ENCODE measurements around the gene SLC25A22.

The SLC25A22 gene

DNA sequence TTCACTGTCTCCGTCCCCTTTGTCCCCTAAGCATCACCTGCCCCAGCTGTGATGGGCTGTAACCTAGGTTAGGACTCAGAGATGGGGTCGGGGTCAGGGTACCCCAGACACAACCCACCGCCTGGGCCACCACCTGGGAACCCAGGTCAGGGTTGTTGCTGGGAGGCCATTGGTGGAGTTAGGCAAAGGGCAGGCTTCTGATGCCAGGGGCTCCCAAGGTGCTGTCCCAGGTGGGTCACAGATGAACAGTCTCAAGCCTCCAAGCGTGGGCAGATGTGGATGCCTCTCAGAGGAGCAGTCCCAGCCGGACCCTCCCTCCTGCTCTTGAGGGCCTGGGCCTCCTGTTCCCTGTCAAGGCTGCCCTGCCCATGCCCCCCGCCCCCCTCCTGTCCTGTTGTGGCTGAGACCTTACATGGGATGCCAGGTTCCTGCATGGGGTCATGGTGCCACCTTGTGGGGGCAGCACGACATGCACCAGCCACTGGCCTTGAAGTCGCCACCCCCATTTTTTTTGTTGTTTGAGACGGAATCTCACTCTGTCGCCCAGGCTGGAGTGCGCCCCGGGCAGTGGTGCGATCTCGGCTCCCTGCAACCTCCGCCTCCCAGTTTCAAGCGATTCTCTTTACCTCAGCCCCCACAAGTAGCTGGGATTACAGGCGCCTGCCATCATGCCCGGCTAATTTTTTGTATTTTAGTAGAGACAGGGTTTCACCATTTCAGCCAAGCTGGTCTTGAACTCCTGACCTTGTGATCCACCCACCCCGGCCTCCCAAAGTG is 32.9 kb downstream of the SLC25A22 start:
- no peak for TF ChIP-seq TAF1 (IDR thresholded peaks at IDR 0.05; ENCODE audit: borderline replicate concordance, insufficient read depth, low read length)
- TF ChIP-seq, protein P1, sequence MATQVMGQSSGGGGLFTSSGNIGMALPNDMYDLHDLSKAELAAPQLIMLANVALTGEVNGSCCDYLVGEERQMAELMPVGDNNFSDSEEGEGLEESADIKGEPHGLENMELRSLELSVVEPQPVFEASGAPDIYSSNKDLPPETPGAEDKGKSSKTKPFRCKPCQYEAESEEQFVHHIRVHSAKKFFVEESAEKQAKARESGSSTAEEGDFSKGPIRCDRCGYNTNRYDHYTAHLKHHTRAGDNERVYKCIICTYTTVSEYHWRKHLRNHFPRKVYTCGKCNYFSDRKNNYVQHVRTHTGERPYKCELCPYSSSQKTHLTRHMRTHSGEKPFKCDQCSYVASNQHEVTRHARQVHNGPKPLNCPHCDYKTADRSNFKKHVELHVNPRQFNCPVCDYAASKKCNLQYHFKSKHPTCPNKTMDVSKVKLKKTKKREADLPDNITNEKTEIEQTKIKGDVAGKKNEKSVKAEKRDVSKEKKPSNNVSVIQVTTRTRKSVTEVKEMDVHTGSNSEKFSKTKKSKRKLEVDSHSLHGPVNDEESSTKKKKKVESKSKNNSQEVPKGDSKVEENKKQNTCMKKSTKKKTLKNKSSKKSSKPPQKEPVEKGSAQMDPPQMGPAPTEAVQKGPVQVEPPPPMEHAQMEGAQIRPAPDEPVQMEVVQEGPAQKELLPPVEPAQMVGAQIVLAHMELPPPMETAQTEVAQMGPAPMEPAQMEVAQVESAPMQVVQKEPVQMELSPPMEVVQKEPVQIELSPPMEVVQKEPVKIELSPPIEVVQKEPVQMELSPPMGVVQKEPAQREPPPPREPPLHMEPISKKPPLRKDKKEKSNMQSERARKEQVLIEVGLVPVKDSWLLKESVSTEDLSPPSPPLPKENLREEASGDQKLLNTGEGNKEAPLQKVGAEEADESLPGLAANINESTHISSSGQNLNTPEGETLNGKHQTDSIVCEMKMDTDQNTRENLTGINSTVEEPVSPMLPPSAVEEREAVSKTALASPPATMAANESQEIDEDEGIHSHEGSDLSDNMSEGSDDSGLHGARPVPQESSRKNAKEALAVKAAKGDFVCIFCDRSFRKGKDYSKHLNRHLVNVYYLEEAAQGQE (IDR thresholded peaks at IDR 0.05; ENCODE audit: insufficient read depth in 1 of 2, low read depth in 2 of 2, low read length in 2 of 2): no peak
- peak; percentile 81 for TF ChIP-seq POLR2AphosphoS5 (IDR thresholded peaks at IDR 0.05; ENCODE audit: low read depth, low read length)
- TF ChIP-seq SIN3A (IDR thresholded peaks at IDR 0.05; ENCODE audit: borderline replicate concordance, insufficient read depth, low read length): no peak
- TF ChIP-seq FOXP2 (optimal IDR thresholded peaks at IDR 0.05; ENCODE audit: borderline replicate concordance, extremely low read depth, extremely low read length, insufficient read depth): no peak

DNA sequence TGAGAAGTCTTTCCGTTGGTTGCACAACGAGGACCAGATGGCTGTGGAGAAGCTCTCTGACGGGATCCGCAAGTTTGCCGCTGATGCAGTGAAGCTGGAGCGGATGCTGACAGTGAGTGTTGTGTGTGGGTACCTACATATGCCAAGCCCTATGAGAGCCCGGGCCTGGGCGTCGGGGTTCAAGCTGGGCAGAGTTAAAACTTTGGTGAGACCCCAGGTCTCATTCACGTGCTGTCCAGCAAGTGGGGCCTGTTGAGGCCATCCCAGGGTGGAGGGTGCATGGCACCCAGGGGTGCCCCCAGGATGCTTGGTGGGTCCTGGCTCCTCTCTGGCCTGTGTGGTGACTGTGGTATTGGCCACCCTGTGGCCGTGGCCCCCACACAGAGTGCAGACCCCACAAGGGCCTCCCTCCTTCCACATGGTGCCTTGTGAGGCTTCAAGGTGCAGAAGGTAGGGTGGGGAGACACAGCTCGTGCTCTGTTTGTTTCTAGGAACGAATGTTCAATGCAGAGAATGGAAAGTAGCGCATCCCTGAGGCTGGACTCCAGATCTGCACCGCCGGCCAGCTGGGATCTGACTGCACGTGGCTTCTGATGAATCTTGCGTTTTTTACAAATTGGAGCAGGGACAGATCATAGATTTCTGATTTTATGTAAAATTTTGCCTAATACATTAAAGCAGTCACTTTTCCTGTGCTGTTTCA is 33.6 kb downstream of the SLC25A22 start:
- TF ChIP-seq POLR2AphosphoS5 (IDR thresholded peaks at IDR 0.05; ENCODE audit: low read depth, low read length): peak; percentile 20; the same call in 1 of the 2 replicates
- TF ChIP-seq, protein P1 (IDR thresholded peaks at IDR 0.05; ENCODE audit: insufficient read depth in 1 of 2, low read depth in 2 of 2, low read length in 2 of 2): no peak

DNA sequence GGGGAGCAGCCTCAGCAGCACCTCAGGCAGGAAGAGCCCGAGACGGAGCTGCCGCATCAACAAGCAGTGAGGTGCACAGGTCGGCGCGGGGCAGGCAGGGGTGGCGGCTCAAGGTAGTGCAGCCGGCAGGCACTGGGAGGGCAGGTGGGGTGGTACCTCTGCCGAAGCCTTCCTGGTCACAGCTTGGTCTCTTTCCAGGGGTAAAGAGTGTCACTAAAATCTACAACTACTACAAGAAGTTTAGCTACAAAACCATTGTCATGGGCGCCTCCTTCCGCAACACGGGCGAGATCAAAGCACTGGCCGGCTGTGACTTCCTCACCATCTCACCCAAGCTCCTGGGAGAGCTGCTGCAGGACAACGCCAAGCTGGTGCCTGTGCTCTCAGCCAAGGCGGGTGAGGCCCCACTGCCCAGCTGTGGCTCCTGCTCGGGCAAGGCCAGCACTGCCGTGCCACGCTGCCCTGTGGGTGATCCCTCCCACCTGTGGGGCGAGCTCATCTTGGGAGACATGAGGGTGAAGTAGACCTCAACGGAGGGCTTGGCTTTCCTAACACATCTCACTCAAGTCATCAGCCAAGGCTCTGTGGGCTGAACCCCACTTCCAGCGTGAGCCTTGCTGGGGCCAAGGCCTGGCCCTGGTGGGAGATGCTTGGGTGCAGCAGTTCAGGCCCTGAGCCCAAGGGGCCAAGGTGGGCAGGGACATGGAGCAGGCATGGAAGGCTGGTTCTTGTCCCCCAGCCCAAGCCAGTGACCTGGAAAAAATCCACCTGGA is 34.3 kb downstream of the SLC25A22 start:
- TF ChIP-seq, protein P1 (IDR thresholded peaks at IDR 0.05; ENCODE audit: insufficient read depth in 1 of 2, low read depth in 2 of 2, low read length in 2 of 2): no peak
- TF ChIP-seq TAF1 (IDR thresholded peaks at IDR 0.05; ENCODE audit: borderline replicate concordance, insufficient read depth, low read length) (no peak), POLR2AphosphoS5 (IDR thresholded peaks at IDR 0.05; ENCODE audit: low read depth, low read length) (peak; percentile 2; the same call in 1 of the 2 replicates), SIN3A (IDR thresholded peaks at IDR 0.05; ENCODE audit: borderline replicate concordance, insufficient read depth, low read length) (no peak), FOXP2 (optimal IDR thresholded peaks at IDR 0.05; ENCODE audit: borderline replicate concordance, extremely low read depth, extremely low read length, insufficient read depth) (no peak)

DNA sequence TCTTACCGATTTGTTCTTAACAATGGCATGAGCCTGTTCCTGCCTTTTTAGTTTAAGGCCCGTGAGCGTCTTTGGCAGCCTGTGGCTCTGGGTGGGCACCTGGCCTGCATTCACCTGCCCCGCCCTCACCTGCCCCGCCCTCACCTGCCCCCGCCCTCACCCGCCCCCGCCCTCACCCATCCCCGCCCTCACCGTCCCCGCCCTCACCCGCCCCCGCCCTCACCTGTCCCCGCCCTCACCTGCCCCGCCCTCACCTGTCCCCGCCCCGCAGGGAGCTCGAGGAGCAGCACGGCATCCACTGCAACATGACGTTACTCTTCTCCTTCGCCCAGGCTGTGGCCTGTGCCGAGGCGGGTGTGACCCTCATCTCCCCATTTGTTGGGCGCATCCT is 35.0 kb downstream of the SLC25A22 start:
- TF ChIP-seq, protein P1 (IDR thresholded peaks at IDR 0.05; ENCODE audit: insufficient read depth in 1 of 2, low read depth in 2 of 2, low read length in 2 of 2): no peak
- TF ChIP-seq POLR2AphosphoS5 (IDR thresholded peaks at IDR 0.05; ENCODE audit: low read depth, low read length): 0 out of 2 replicates have a peak, but pooled peaks have one; percentile 32
